ENCODE results near the gene KIF24.
"Not testable (repeated sequence)": the region's sequence is repeated elsewhere in the genome, so short reads cannot be mapped to it uniquely, and the experiment has no call there.

The KIF24 gene

GRCh38 chr9:34366365-34366764 is 37.3 kb upstream of the KIF24 start:
- DNase-seq (ENCODE audit: low read depth in 1 of 2, low spot score in 1 of 2): no peak

- DNase-seq (ENCODE audit: low read depth in 1 of 2, low spot score in 1 of 2): no peak
Measured at GRCh38 chr9:34365282-34365681, 36.2 kb upstream of the KIF24 start.

- DNase-seq (ENCODE audit: low read depth in 1 of 2, low spot score in 1 of 2): no peak
Measured at GRCh38 chr9:34363619-34364351, 34.7 kb upstream of the KIF24 start.

GRCh38 chr9:34362614-34363214 is 33.6 kb upstream of the KIF24 start:
- no peak for DNase-seq (ENCODE audit: low read depth in 1 of 2, low spot score in 1 of 2)

GRCh38 chr9:34352957-34353356 is 23.9 kb upstream of the KIF24 start:
- not testable (repeated sequence) for DNase-seq (ENCODE audit: low read depth in 1 of 2, low spot score in 1 of 2)

GRCh38 chr9:34352122-34352652 is 23.1 kb upstream of the KIF24 start:
- DNase-seq (ENCODE audit: low read depth in 1 of 2, low spot score in 1 of 2): not testable (repeated sequence)

- no peak for DNase-seq (ENCODE audit: low read depth in 1 of 2, low spot score in 1 of 2)
Measured at GRCh38 chr9:34349324-34349723, 20.3 kb upstream of the KIF24 start.

GRCh38 chr9:34347800-34348158 is 18.7 kb upstream of the KIF24 start:
- DNase-seq (ENCODE audit: low read depth in 1 of 2, low spot score in 1 of 2): no peak

- no peak for DNase-seq (ENCODE audit: low read depth in 1 of 2, low spot score in 1 of 2)
Measured at GRCh38 chr9:34346873-34347799, 18.1 kb upstream of the KIF24 start.

- no peak for DNase-seq (ENCODE audit: low read depth in 1 of 2, low spot score in 1 of 2)
Measured at GRCh38 chr9:34343605-34344004, 14.5 kb upstream of the KIF24 start.

- DNase-seq (ENCODE audit: low read depth in 1 of 2, low spot score in 1 of 2): no peak
Measured at GRCh38 chr9:34343090-34343489, 14.0 kb upstream of the KIF24 start.

GRCh38 chr9:34341659-34342295 is 12.7 kb upstream of the KIF24 start:
- DNase-seq (ENCODE audit: low read depth in 1 of 2, low spot score in 1 of 2): no peak

GRCh38 chr9:34338665-34339385 is 9.8 kb upstream of the KIF24 start:
- DNase-seq (ENCODE audit: low read depth in 1 of 2, low spot score in 1 of 2): no peak

GRCh38 chr9:34338079-34338478 is 9.0 kb upstream of the KIF24 start:
- DNase-seq (ENCODE audit: low read depth in 1 of 2, low spot score in 1 of 2): not testable (repeated sequence)

- DNase-seq (ENCODE audit: low read depth in 1 of 2, low spot score in 1 of 2): no peak
Measured at GRCh38 chr9:34337403-34337802, 8.3 kb upstream of the KIF24 start.

- no peak for DNase-seq (ENCODE audit: low read depth in 1 of 2, low spot score in 1 of 2)
Measured at GRCh38 chr9:34335376-34335775, 6.3 kb upstream of the KIF24 start.

- DNase-seq (ENCODE audit: low read depth in 1 of 2, low spot score in 1 of 2): no peak
Measured at GRCh38 chr9:34334916-34335315, 5.8 kb upstream of the KIF24 start.

GRCh38 chr9:34334337-34334824 is 5.3 kb upstream of the KIF24 start:
- DNase-seq (ENCODE audit: low read depth in 1 of 2, low spot score in 1 of 2): no peak

- no peak for DNase-seq (ENCODE audit: low read depth in 1 of 2, low spot score in 1 of 2)
Measured at GRCh38 chr9:34333836-34334235, 4.8 kb upstream of the KIF24 start.
